ENCODE measurements around the gene KLHL17.

GRCh38 chr1:911875-912739 is 48.3 kb upstream of the KLHL17 start:
- TF ChIP-seq, protein P1, sequence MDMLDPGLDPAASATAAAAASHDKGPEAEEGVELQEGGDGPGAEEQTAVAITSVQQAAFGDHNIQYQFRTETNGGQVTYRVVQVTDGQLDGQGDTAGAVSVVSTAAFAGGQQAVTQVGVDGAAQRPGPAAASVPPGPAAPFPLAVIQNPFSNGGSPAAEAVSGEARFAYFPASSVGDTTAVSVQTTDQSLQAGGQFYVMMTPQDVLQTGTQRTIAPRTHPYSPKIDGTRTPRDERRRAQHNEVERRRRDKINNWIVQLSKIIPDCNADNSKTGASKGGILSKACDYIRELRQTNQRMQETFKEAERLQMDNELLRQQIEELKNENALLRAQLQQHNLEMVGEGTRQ (IDR thresholded peaks at IDR 0.05; ENCODE audit: borderline replicate concordance, low read depth, low read length), result no peak
- TF ChIP-seq TAF1 (IDR thresholded peaks at IDR 0.05; ENCODE audit: borderline replicate concordance, low read depth, low read length) (no peak), YY1 (IDR thresholded peaks at IDR 0.05; ENCODE audit: low read depth, low read length) (no peak), POLR2A (IDR thresholded peaks at IDR 0.05; ENCODE audit: low read depth, low read length) (no peak), ZNF217 (IDR thresholded peaks at IDR 0.05) (no peak), YBX1 (IDR thresholded peaks at IDR 0.05) (no peak), CHD1 (IDR thresholded peaks at IDR 0.05; ENCODE audit: low read depth, low read length) (no peak), POLR2AphosphoS5 (IDR thresholded peaks at IDR 0.05; ENCODE audit: low read length) (no peak), ZNF207 (IDR thresholded peaks at IDR 0.05; ENCODE audit: borderline replicate concordance) (no peak), FOXK2 (IDR thresholded peaks at IDR 0.05) (no peak)
- TF ChIP-seq, protein P2, sequence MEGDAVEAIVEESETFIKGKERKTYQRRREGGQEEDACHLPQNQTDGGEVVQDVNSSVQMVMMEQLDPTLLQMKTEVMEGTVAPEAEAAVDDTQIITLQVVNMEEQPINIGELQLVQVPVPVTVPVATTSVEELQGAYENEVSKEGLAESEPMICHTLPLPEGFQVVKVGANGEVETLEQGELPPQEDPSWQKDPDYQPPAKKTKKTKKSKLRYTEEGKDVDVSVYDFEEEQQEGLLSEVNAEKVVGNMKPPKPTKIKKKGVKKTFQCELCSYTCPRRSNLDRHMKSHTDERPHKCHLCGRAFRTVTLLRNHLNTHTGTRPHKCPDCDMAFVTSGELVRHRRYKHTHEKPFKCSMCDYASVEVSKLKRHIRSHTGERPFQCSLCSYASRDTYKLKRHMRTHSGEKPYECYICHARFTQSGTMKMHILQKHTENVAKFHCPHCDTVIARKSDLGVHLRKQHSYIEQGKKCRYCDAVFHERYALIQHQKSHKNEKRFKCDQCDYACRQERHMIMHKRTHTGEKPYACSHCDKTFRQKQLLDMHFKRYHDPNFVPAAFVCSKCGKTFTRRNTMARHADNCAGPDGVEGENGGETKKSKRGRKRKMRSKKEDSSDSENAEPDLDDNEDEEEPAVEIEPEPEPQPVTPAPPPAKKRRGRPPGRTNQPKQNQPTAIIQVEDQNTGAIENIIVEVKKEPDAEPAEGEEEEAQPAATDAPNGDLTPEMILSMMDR (IDR thresholded peaks at IDR 0.05 in 2 of 3, conservative IDR thresholded peaks at IDR 0.05 in 1 of 3; ENCODE audit: control insufficient read depth in 2 of 3, extremely low read depth in 1 of 3, insufficient read depth in 1 of 3, low read depth in 3 of 3, low read length in 3 of 3), result no peak
